ENCODE results near the gene ZSCAN2. TPM values are rescaled to one million over a fixed set of nuclear protein-coding genes. Genes with fewer than 3 reads are reported as not detected.
A peak's percentile ranks its signal among the peaks of the same experiment; 100 is the strongest.

The ZSCAN2 gene
- total RNA-seq, 1 donor = 14.1 TPM

DNA sequence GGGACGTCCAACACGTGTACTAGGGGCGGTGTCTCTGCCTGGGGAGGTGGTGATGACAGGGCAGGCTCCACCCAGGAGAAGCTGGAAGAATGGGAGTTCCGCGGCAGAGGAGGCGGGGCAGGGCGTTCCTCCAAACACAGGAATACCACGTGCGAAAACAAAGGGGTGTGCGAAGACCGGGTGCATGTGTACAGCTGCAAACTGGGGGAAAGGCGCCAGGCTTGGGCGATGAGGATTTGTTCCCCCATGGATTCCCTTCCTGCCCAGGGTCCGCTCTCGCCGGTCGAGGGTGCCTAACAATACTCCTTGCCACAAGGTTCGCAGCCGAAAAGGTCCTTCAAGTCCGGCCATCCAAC lies 500 bp upstream of the ZSCAN2 start:
- no peaks in the 10 kb centered on the region for H4K20me1 ChIP-seq (ENCODE audit: insufficient read depth, low read length)
- peak overlapping the region; percentile 85 for H3K4me2 ChIP-seq (ENCODE audit: insufficient read depth, low read length)
- peak; percentile 92 for DNase-seq (ENCODE audit: insufficient read length, low spot score, missing footprints)
- H3K36me3 ChIP-seq (ENCODE audit: insufficient read depth, low read length) = no peaks in the 10 kb centered on the region
- TF ChIP-seq, protein P1, sequence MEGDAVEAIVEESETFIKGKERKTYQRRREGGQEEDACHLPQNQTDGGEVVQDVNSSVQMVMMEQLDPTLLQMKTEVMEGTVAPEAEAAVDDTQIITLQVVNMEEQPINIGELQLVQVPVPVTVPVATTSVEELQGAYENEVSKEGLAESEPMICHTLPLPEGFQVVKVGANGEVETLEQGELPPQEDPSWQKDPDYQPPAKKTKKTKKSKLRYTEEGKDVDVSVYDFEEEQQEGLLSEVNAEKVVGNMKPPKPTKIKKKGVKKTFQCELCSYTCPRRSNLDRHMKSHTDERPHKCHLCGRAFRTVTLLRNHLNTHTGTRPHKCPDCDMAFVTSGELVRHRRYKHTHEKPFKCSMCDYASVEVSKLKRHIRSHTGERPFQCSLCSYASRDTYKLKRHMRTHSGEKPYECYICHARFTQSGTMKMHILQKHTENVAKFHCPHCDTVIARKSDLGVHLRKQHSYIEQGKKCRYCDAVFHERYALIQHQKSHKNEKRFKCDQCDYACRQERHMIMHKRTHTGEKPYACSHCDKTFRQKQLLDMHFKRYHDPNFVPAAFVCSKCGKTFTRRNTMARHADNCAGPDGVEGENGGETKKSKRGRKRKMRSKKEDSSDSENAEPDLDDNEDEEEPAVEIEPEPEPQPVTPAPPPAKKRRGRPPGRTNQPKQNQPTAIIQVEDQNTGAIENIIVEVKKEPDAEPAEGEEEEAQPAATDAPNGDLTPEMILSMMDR (IDR thresholded peaks at IDR 0.05; ENCODE audit: extremely low read depth, low read depth, low read length) = no peak
- peaks cover under 1% of the 10 kb centered on the region for H3K79me2 ChIP-seq (ENCODE audit: insufficient read depth, low read length)
- H3K27me3 ChIP-seq (ENCODE audit: insufficient read depth, low read length) = no peaks in the 10 kb centered on the region
- no peaks in the 10 kb centered on the region for H3K9me3 ChIP-seq (ENCODE audit: low read depth, low read length)
- H3K4me1 ChIP-seq (ENCODE audit: insufficient read depth, low read length) = peaks cover 11% of the 10 kb centered on the region
- no peak overlapping the region for H3K27ac ChIP-seq (ENCODE audit: low read depth, low read length)
- H3K4me3 ChIP-seq (ENCODE audit: insufficient read depth, low read length) = peak overlapping the region; percentile 76
- peak overlapping the region; percentile 95 for H2AFZ ChIP-seq (ENCODE audit: low read length)

DNA sequence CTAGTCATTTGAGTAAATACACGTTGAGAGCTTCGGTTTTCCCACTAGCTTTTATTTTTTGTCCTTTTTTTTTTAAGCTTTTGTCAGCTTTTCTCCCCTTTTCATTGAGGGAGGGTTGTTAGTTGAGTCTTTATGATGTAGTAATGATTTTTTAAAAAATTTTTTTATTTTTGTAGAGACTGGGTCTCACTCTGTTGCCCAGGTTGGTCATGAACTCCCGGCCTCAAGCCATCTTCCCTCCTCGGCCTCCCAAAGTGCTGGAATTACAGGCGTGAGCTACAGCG lies 688 bp downstream of the ZSCAN2 start:
- H3K36me3 ChIP-seq (ENCODE audit: insufficient read depth, low read length) = peaks cover 9% of the 10 kb centered on the region
- H3K27me3 ChIP-seq (ENCODE audit: insufficient read depth, low read length) = no peaks in the 10 kb centered on the region
- H3K9me3 ChIP-seq (ENCODE audit: low read depth, low read length) = no peaks in the 10 kb centered on the region
- H3K4me2 ChIP-seq (ENCODE audit: insufficient read depth, low read length) = peak overlapping the region; percentile 85
- TF ChIP-seq, protein P1 (IDR thresholded peaks at IDR 0.05; ENCODE audit: extremely low read depth, low read depth, low read length) = no peak
- peak overlapping the region; percentile 83 for H2AFZ ChIP-seq (ENCODE audit: low read length)
- H4K20me1 ChIP-seq (ENCODE audit: insufficient read depth, low read length) = peaks cover 3% of the 10 kb centered on the region
- H3K4me1 ChIP-seq (ENCODE audit: insufficient read depth, low read length) = peaks cover 13% of the 10 kb centered on the region
- H3K79me2 ChIP-seq (ENCODE audit: insufficient read depth, low read length) = peaks cover 8% of the 10 kb centered on the region
- H3K4me3 ChIP-seq (ENCODE audit: insufficient read depth, low read length) = peak overlapping the region; percentile 76
- no peak for DNase-seq (ENCODE audit: insufficient read length, low spot score, missing footprints)
- H3K27ac ChIP-seq (ENCODE audit: low read depth, low read length) = peak overlapping the region; percentile 64

DNA sequence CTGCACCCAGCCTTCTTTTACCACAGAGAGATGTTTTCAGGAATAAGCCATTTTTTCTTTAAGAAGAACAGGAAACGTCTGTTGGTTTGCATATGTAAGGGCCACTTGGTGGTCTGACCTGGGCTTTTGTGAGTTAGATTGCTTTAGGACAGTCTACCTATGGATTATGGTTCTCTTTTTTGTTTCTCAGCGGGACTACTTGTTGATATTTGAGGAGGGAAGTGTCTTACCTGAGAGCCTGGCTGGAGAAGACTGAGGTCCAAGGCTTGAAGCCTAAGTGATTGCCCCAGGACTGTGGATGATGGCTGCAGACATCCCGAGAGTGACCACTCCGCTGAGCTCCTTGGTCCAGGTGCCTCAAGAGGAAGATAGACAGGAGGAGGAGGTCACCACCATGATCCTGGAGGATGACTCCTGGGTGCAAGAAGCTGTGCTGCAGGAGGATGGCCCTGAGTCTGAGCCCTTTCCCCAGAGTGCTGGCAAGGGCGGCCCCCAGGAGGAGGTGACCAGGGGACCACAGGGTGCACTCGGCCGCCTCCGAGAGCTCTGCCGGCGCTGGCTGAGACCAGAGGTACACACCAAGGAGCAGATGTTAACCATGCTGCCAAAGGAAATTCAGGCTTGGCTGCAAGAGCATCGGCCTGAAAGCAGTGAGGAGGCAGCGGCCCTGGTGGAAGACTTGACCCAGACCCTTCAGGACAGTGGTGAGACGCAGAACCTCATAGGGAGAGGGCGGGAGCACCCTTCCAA lies 3.0 kb downstream of the ZSCAN2 start:
- H3K27me3 ChIP-seq (ENCODE audit: insufficient read depth, low read length) = no peaks in the 10 kb centered on the region
- H3K36me3 ChIP-seq (ENCODE audit: insufficient read depth, low read length) = peaks cover 19% of the 10 kb centered on the region
- no peaks in the 10 kb centered on the region for H3K9me3 ChIP-seq (ENCODE audit: low read depth, low read length)
- no peak overlapping the region for H3K4me3 ChIP-seq (ENCODE audit: insufficient read depth, low read length)
- no peak for DNase-seq (ENCODE audit: insufficient read length, low spot score, missing footprints)
- TF ChIP-seq, protein P1 (IDR thresholded peaks at IDR 0.05; ENCODE audit: extremely low read depth, low read depth, low read length) = no peak
- peaks cover 8% of the 10 kb centered on the region for H3K79me2 ChIP-seq (ENCODE audit: insufficient read depth, low read length)
- peaks cover 13% of the 10 kb centered on the region for H3K4me1 ChIP-seq (ENCODE audit: insufficient read depth, low read length)
- no peak overlapping the region for H3K4me2 ChIP-seq (ENCODE audit: insufficient read depth, low read length)
- H3K27ac ChIP-seq (ENCODE audit: low read depth, low read length) = no peak overlapping the region
- no peak overlapping the region for H2AFZ ChIP-seq (ENCODE audit: low read length)
- peaks cover 5% of the 10 kb centered on the region for H4K20me1 ChIP-seq (ENCODE audit: insufficient read depth, low read length)

DNA sequence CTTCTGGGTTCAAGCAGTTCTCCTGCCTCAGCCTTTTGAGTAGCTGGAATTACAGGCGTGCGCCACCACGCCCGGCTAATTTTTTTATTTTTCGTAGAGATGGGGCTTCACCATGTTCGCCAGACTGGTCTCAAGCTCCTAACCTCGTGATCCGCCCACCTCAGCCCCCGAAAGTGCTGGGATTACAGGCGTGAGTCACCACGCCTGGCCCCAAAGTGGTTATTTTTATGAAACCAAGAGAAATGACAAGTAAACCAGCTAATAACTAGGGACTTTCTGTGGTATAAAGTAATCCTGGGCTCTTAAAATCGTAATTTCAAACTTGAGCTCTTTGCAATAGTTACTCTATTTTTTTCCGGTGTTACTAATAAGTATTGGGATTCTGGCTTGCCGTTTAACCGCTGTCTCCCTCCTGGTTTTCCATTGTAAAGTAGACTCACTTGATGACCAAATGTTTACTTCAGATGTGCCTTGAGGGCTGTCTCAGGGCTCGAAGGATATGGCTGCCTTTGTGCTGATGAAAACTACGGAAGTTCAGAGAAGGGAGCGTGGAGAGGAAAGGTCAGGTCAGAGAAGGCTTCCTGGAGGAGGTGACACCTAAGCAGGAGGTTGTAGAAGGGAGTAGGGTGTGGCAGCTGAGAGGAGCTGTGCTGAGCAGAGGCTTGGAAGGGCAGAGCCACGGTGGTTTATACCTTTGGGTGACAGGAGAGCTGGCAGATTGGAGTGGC lies 4.2 kb downstream of the ZSCAN2 start:
- peak overlapping the region; percentile 59 for H3K27ac ChIP-seq (ENCODE audit: low read depth, low read length)
- H3K4me3 ChIP-seq (ENCODE audit: insufficient read depth, low read length) = peak overlapping the region; percentile 45
- DNase-seq (ENCODE audit: insufficient read length, low spot score, missing footprints) = no peak
- peaks cover 5% of the 10 kb centered on the region for H4K20me1 ChIP-seq (ENCODE audit: insufficient read depth, low read length)
- peaks cover 11% of the 10 kb centered on the region for H3K79me2 ChIP-seq (ENCODE audit: insufficient read depth, low read length)
- H3K9me3 ChIP-seq (ENCODE audit: low read depth, low read length) = no peaks in the 10 kb centered on the region
- TF ChIP-seq, protein P1 (IDR thresholded peaks at IDR 0.05; ENCODE audit: extremely low read depth, low read depth, low read length) = no peak
- H3K4me2 ChIP-seq (ENCODE audit: insufficient read depth, low read length) = peak overlapping the region; percentile 59
- H2AFZ ChIP-seq (ENCODE audit: low read length) = peak overlapping the region; percentile 25
- peaks cover 19% of the 10 kb centered on the region for H3K36me3 ChIP-seq (ENCODE audit: insufficient read depth, low read length)
- H3K27me3 ChIP-seq (ENCODE audit: insufficient read depth, low read length) = no peaks in the 10 kb centered on the region
- peaks cover 13% of the 10 kb centered on the region for H3K4me1 ChIP-seq (ENCODE audit: insufficient read depth, low read length)
